ENCODE results near the gene PKP2.
"Not testable (repeated sequence)": the region's sequence is repeated elsewhere in the genome, so short reads cannot be mapped to it uniquely, and the experiment has no call there.

PKP2 gene

DNA sequence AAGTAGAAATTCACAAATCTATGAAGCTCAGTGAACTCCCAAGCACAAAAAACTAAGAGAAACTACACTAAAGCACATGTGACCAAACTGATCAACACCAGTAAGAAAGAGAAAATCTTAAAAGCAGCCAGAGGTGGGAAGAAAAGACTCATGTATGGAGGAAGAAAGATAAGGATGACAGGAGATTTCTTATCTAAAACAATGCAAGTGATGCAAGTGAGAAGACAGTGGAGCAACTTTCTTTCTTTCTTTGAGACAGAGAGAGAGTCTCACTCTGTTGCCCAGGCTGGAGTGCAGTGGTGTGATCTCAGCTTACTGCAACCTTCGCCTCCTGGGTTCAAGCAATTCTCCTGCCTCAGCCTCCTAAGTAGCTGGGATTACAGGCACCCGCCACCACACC, 34.9 kb downstream of the PKP2 start:
- not testable (repeated sequence) for DNase-seq

DNA sequence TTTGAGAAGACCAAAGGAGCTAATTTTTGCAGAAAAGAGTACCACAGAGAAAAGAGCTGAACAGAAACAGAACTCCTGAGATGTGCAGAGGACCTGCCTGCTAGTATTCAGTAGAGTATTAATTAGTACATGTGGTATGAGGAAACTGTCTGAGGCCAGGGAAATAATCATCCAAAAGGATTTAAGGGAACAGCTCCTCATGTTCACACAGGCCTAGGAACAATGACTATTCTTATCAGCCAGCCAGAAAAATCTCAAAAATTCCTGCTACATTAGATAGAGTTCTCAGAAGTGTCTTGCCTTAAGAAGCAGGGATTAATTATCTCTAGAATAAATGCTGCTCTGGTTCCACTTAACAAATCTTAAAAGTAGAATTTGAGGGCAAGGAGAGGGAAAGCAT, 36.4 kb downstream of the PKP2 start:
- DNase-seq = no peak

DNA sequence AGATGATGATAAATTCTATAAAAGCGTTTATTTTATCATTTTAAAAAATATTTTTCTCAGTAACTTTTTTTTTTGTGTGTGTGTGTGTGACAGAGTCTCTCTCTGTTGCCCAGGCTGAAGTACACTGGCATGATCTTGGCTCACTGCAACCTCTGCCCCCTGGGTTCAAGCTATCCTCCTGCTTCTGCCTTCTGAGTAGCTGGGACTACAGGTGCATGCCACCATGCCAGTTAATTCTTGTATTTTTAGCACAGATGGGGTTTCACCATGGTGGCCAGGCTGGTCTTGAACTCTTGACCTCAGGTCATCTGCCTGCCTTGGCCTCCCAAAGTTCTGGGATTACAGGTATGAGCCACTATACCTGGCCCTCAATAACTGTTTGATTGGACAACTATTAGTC, 37.2 kb downstream of the PKP2 start:
- DNase-seq = no peak

DNA sequence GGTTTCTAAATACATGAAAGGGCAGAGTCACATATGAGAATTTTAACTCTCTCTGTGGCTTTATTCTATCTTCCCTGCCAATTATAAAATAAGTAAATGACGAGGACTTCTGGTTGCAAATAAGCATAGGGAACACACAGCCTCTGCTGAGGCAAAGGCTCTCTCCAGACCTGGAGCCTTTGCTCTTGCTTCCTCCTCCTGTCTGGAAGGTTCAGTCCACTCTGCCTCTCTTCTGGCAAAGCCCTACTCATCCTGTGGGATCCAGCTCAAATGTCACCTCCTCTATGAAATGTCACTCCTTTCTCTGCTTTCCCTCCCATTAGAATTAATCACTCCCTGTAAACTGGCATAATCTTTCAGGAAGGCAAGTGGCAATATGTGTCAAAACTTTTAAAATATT, 41.9 kb downstream of the PKP2 start:
- no peak for DNase-seq

DNA sequence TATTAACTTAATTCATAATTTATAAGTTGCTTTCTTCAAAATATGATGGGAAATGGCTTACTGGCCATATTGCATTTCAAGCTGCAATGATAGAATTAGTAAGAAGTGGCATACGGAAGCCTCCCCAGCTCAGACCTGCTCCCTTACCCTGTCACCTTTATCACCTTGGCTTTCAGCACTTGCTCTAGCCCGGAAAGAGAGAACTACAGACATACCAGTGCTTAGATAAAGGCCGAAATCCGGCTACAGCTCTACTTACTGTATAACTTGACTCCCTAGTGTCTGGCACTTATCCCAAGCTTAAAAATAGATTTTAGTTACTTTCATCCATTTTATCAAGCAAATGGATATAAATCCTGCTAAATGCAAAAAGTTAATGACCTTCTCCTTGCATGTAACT, 42.5 kb downstream of the PKP2 start:
- no peak for DNase-seq

DNA sequence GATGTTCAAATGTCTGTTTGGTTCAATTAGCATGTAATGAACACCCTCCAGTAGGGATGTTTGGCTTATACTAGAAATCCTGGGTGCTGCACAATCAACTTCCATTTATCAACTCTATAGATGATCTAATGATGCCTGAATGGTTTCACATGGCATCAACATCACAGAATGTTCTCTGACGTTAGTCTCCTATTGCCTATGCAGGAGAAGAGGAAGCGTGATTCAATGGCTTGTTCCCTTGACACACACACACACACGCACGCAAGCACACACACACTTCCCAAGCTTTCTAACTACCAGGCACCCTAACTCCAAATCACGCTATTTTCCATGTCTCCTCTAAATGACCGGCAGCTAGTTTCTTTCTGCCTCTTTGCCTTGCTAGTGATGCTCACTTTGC, 49.3 kb downstream of the PKP2 start:
- DNase-seq = no peak

DNA sequence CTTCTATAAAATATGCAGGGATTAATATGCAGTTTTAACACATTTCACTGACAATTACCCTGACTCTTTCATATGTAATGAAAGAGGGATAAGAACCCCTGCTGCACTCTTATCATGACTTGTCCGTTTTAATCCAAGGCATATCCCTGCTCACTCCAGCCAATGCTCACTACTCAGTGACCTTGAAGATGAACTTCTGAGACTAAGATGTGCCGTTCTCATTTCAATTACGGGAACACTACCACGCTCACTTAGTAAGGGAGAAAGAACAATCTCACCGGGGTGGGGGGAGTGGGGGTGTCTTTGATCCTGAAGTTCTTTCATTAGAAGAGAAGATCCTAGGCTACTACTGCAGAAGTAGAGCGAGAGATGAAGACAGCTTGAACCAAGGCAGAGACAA, 50.5 kb downstream of the PKP2 start:
- DNase-seq = no peak

DNA sequence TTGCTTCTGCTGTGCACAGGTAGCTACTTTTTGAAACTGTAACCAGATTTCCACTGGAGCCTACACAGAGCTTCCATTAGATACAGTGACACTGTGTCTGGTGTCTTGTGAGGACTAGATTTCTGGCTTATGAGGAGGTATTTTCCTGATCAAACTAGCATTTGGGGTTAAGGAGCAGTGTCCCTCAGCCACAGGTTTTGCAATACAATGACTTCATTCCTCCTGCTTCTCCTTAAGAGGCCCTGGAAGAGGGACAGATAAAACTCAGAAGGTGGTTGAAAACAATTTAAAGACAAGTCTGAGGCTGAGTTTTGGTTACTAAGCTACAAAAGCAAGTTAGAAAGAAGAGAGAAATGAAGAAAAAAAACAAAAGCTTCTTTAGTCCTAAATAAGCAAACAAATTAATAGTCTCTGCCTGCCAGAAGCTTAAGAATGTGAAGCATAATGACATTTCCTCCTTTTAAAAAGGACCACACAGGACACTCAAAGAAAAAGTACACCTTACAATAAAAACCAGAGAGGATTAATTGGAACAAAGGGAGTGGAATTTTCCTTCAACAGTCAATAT, 53.0 kb downstream of the PKP2 start:
- no peak for DNase-seq

DNA sequence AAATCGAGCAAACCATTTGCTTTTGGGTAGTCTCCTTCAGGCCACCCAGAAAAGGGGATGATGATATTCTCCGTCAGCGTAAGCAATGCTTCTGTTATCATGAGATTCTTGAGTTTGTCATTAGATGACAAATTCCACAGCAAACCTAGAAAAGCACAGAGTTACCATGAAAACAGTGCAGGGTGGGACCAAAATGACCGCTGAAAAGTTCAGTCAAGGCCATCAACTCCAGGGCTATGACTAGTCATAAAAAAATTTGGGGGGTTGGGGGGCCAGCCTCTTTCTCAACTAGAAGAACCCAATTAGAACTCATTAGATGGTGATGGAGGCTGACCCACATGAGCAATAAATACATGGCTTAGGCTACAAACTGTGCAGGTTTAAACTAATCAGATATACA, 55.5 kb downstream of the PKP2 start:
- DNase-seq = no peak

DNA sequence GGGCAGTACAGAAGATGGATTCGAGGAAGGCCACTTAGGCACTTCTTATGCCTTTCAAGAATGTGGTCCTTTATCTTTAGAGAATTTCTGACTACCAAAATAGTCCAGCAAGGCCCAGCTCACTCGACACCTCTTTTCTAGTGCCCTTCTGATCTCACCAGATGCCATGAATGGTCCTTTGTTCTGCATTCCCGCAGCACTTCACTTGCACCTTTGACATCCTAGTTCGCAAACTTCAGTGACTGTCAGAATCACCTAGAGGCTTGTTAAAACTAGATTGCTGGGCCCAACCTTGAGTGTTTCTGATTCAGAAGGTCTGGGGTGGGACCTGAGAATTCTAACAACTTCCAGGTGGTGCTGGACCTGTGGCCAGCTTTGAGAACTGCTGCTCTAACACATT, 56.7 kb downstream of the PKP2 start:
- DNase-seq = no peak

DNA sequence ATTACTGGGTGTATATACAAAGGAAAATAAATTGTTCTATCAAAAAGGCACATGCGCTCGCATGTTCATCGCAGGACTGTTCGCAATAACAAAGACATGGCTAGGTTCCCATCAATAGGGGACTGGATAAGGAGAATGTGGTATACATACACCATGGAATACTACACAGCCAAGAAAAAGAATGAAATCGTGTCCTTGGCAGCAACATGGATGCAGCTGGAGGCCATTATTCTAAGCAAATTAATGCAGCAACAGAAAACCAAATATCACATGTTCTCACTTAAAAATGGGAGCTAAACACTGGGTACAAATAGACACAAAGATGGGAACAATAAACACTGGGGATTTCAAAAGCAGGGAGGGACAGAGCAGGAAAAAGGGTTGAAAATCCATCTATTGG, 58.6 kb downstream of the PKP2 start:
- no peak for DNase-seq

DNA sequence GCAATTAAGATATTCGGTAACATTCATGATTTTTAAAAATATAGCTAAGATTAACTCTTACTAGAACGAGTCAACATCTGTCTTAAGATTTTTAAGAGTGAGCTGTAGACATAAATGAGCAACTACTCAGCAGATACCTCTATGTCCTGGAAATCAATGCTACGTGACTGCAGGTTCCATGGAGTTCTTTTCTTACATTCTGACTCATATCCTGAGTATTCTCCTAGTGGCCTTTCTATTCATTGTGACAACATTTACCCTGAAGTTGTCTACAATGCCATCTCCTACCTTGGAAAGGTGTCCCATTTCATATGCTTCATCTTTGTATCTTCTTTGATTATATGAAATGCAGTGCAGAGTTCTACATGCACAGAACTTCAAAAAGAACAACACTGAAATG, 59.9 kb downstream of the PKP2 start:
- no peak for DNase-seq

DNA sequence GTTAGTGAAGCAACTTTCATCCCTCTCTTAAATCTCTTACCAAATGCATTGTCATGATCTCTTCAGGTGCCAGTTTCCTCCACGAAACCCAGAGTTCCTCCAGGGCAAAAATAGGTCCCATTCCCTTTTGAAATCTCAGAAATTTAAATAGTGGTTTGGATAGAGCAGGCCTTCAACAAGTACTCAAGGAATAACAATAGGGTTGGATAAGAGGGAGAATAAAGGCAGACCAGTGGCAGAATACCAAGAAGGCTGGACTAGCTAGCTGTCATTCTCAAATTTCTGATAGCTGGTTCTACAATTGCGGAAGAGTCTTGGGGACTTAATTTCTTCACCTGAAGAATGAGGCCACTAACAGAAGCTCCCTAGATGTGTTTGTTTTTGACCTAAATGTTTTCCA, 62.5 kb downstream of the PKP2 start:
- DNase-seq = no peak

DNA sequence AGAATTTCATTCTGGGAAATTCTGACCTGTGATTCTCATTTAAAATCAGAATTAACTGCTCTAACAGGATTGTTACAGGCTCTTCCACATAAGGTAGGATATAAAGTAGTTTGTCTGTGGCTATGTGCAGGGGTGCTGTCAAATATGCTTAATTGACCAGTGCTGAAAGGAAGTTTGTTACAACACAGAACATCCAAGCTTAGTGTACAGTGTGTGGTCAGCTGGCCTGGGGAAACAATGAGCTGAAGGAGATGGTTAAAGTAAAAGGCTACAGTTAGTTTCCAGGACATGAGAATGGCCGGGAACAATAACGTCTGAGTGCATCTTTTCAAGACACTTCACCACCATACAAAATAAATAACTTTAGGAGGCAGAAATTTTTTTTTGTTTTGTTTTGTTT, 68.0 kb downstream of the PKP2 start:
- DNase-seq = no peak

DNA sequence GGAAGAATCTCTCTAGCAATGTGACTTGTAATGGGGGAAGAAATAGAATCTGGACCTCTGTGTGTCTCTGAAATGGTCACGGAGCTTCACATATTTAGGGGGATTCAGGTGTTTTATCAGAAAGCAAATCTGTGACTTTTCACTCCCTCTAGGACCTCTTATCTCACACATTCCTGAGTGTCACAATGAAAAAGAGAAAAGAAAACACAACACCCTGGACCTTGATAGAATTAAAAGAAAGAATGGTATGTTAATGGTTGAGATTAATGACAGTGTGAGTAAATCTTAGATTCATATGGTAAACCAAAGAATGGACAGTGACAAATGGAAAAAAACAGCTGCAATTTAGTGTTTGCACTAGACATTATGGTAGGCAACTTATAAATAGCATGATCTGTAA, 68.5 kb downstream of the PKP2 start:
- DNase-seq = no peak

DNA sequence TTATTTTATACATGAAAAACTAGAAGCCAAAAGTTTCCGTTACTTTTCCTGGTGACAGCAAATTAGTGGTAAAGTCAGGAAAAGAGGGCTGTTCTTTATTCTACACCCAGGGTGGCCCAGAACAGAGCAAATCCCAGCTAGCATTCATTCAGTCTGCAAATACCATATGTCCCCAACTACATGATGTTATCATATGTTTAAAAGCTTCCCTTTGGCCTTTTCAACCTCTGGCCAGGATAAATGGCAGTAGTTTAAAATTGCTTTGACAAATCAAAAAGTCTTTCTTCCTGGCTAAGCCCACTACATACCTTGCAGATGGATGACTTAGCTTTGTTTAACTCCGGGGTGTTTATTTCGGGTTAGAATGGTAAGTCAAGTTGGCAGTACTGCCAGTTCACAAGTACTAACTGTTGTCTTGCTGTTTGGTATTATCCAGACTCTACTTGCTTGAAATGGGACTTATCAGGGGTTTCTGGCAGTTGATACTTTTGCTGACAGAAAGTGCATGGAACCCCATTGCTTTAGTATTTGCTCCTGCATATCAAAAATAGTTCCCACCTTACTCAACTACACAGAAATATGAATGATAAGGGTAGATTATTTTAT, 69.7 kb downstream of the PKP2 start:
- no peak for DNase-seq

DNA sequence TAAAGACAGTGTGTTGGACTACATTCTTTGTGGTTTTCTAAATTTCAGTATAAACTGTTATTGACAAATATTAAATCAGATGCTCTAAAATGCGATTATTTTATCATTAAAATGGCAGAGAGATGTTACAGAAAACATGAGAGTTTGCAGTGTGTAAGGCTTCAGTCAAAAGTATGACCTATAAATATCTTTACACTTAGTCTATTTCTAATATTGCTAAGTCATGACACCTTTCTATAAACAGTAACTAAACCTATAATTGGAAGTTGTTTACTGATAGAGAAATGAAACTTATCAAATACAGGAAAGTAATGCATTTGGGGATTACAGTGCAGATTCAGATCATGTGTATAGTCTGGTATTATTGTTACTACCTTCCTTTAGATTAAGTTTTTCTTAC, 72.0 kb downstream of the PKP2 start:
- no peak for DNase-seq

DNA sequence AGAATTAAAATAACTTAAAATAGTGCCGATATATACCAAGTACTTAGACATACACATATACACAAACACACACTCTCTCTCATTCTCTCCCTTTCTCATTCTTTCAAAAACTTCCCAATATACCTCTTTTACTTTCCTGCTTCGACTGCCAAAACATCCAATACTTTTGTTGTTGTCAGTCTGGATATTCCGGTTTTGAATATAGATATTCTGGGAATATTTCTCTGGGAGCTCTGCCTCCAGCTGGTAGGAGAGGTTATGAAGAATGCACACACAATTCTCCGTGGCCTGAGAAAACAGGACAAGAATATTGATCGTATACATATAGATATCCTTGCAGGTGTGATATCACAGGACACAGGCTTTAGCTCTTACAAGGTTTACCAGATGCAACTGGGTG, 74.2 kb downstream of the PKP2 start:
- DNase-seq = no peak

DNA sequence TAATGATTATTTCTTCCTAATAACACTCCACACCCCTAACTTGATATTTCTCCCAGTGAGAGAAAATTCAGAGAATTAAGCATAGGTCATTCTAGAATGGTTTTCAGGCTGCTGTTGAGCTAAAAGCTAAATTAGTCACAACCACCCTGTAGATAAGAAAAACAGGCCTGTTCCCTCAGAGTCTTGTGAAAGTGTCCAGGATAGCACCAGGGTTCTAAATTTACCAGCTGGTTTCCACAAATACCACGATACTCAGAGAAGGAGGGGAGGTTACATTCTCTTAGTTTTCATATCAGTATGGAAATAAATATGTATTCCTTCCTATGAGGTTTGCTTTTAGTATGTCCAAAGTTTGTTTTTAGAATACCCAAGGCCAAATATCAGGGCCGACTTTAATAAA, 74.9 kb downstream of the PKP2 start:
- DNase-seq = no peak

DNA sequence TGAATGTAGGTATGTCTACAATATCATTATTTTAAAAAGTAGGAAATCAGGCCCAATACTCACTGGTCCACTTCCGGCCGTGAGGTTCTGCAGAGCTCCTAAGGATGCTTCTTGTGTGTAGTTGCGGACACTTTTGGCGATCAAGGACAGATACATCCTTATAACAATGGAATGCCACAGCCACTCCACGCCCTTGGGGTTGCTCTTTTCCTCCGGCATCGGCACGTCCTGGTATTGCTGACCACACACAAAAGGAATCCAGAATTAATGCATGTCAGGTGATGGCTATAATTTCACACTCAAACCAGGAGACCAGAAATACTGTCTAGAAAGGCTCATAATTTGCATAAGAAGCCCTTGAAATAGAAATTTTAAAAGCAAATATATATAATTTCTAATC, 75.3 kb downstream of the PKP2 start:
- DNase-seq = no peak

DNA sequence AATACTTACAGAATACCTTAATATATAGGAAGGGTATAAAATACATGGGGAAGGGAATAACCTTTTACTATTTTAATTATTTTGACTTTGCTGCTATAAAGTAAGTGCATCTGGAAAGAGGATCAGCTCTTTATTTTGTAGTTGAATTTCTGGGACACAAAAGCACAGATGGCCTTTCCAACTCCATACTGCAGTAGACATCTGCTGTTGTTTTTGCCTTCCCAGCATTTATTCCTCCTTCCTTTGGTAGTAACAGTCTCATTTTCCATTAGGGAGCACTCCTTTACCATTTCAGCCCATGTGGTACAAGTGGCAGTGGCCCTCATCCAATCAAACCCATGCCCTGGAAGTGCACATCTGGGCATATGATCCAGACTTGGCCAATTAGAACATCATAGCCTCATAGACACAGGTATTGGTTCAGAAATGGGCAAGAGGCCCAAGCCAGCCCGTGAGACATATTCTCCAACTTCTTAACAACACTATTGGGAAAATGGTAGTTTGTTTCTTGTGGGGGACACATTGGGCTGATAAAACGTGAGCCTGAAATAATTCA, 76.1 kb downstream of the PKP2 start:
- no peak for DNase-seq

DNA sequence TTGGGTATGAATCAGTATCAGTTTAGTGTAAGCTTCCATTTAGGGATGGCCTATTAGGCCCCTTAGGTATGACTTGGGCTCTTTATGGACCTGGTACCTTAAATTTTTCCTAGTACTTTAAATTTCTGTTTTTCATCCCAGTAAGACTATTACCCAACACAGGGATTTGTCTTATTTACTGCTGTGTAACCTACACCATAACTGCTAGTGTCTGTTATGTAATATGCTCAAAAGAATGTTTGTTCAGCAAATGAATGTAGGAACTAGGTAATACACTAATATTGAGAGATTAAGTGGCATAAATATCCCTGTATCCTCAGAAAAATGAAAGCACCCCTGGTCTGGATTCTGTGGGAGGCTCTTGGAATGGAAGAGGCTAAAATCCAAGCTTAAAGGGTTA, 77.2 kb downstream of the PKP2 start:
- DNase-seq = no peak

DNA sequence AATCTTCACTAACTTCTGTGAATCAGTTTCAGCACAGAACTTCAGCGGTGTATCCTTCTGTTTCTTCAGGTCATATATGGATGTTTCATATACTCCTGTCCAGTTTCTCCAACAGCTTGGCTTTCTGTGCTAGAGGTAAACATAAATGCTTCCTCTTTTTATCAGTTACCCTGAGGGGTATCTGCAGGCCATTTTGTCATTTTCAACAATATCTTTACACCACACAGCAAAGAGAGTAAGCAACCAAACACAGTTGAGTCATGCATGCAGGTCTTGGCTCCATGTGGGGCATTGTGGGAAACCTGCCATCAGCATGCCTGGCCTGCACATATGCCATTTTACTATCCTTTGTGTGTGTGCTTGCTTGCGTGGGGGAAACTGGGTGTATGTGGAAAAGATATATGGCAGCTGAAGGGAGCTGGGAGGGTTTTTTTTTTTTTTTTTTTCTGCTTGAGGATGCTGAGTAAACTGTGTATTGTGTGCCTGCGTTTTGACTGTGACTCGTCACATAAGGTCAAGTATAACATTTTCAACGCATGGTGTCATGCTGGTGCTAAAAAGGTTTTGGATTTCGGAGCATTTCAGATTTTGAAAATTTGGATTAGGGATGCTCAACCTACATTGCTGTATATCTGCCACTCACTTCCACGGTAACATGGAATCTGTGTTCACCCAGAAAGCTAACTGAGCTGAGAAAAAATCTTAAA, 84.7 kb downstream of the PKP2 start:
- DNase-seq = no peak

DNA sequence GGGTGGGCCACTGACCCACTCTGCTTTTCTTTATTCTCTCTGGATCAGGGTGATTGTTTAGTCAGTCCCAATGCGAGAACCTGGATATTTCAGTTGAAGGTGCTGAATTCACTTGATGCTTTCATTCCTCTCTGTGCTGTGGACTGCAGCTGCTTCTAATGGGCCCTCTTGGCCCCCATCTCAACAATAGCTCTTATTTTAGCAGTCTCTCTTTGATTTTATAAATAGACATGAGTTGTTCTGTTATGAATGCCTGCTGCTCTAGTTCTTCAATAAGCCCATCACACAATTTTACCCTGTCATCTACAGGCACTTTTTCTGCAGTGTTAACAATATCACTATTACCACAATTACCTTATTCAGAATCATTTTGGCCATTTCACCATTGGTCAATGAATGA, 86.7 kb downstream of the PKP2 start:
- no peak for DNase-seq

DNA sequence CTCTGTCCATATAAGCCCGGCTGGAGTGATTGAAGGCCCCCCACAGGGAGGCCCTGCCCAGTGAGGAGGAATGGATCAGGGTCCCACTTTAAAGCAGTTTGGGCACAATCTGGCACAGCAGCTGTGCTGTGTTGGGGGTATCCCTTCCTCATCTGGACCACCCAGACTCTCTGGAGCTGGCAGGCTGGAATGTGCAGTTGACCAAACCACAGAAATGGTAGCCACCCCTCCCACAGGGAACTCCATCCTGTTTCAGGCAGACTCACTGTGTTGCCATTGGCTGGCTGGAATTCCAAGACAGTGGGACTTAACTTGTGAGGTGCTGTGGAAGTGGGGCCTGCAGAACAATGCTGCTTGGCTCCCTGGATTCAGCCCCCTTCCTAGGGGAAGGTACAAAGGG, 87.4 kb downstream of the PKP2 start:
- no peak for DNase-seq

Data from kidney glomerular epithelial cell (primary cell).